Activated CD4-positive, CD25-positive, alpha-beta regulatory T cell treated with anti-CD3 and anti-CD28 coated beads, Interleukin-2, amount 50 U/mL, for 72 hours (primary cell): Measurements from ENCODE around the gene OLFML2A.

Experiments
- DNase-seq: peaks from one replicate; pipeline ENCODE4 v3.0.0; 2021

Gene OLFML2A

DNA sequence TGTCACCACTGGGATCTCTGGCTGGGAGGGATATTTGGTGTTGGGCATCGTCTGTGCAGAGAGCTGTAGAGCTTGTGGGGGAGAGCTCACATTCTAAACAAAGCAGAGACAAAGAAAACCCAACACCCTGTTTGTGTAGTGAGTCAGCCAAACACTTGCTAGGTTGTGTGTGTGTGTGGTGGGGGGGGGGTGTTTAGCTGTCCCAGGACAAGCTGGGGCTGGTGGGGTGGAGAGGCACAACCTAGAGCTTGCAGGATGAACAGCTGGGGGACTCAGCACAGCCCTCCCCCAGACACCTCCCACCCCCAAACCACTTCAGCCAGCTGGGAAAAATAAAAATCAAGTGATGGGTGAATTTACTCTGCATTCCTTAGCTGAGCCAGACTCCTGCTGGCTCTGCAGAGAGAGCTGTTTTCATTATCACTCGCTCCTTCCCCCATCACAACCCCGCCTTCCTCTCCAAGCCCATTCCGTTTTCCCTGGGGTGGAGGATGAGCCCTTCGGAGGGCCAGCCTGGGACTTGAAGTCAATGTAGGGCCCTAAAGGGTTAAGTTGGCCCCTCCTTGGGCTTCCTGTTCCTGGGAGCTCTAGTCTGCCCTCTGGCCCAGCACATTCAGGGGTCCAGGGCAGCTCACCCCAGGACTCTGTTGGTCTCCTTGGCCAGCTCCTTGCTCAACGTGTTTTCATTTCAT is 2.6 kb downstream of the OLFML2A start:
- no peak for DNase-seq

DNA sequence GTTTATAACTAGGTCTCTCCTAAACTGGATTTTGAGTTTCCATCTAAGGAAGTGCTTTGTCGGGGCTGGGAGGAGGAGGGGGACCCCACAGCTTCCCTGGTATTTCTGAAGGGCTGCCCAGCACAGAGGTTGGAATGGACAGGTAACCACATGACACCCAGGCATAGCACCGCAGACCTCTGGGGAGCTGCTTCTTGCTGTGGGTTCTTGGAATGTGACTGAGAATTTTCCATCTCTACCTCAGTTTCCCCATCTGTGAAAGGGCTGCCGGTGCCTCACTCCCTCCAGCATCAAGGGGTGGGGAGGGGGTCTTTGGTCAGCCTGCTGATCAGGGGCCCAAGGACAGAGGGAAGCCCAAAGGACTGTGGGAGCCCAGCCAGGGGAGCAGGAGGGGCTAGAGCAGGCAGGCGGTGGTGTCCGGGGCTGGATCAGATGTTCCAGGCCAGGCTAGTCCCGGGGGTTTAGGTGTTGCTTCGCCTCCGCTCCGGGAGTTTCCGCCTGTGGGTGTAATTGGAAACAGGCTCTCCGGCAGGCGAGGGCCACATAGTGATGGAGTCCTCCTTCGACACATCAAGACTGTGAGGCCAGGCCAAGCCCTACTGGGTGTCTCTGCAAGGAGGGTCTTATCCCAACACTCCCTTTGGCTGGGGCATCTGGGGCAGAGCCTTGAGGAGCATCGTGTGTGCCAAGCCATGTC is 3.3 kb downstream of the OLFML2A start:
- no peak for DNase-seq

DNA sequence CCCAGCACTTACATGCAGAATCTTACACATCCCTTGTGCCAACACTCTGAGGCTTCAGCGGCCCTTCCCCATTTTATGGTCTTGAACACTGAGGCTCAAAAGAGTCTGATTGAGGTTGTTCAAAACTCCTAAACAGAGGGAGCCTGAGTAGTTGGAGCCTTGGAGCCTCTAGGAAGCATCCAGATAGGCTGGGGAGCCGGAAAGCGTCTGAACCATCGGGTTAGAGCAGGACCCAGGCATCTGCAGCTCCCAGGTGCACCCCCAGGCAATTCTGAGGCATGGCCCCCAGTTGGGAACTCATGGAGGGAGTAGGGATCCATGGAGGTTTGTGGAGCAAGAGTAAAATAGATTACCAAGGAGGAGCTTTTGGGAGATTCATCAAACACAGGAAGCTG is 3.8 kb downstream of the OLFML2A start:
- no peak for DNase-seq

DNA sequence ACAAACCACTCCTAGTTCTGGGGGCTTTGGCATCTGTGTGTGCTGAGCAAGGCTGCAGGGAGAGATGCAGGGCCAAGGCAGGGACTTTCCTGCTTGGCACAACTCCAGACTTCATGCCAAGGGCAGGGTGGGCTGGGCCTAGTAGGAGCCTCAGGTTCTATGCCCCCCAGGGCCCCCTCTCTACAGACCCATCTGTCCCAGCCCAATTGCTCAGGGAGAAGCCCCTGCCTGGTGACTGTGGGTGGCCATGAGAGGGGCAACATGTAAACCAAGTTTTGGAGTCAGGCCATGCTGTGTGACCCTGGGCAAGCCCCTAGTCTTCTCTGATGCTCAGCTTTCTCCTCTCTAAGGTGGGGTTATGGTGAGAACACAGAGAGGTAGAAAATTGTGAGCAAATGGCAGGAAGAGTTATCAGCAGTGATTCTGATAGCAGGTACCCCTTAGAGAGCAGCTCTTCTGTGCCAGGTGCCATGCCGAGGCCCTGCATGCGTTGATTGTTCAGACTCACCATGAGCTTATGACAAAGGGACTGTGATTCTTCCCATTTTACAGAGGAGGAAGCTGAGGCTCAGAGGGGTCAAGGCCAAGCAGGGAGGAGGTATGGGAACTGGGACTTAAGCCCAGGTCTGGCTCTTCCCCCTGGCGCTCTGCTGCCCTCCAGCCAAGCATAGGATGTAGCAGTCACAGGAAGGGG is 5.2 kb downstream of the OLFML2A start:
- no peak for DNase-seq

DNA sequence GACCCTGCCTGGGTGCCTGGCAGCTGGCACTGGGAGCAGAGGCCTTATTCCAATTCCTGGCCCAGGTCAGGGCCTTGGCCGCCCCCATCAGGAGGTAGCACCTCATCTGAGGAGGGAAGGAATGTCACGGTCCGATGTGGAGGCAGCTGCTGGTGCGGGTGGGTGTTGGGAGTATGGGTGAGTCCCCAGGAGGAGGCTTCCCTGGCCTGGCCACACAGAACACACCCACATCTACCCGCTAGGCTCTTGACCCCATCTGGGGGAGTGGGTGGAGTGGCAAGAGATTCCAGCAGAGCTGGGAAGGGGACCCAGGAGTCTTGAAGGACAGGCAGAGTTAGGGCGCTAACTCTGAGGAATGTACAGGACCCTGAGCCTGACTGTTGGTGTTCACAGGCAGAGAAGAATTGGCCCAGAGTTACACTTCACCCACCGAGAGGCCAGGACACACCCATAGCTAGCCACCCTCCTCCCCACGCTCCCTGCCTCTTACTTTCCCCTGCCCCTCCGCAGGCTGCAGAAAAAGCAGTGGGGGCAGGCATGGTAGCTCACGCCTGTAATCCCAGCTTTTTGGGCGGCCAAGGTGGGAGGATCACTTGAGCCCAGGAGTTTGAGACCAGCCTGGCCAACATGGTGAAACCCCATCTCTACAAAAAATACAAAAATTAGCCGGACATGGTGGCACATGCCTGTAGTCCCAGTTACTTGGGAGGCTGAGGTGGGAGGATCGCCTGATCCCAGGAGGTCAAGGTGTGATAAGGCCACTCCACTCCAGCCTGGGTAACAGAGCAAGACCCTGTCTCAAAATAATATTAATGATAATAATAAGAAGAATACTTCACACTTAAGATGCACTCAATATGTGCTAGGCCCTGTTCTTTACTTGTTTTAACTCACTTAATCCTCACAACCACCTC is 6.0 kb downstream of the OLFML2A start:
- DNase-seq = no peak

DNA sequence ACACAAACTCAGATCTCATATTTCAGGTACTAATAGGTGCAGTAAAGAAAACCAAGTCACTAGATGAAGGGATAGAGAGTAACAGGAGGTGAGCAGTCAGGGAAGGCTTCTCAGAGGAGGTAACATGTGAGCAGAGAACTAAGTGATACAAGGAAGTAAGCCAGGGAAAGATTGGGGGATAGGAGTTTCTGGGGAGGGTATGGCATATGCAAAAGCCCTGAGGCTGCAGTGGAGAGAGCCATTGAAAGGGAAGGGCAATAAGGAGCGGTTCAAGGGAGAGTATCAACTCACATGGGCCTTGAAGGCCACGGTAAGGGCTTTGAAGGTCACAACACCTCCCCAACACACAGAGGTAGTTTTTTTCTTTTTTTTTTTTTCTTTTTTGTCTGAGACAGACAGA is 6.9 kb downstream of the OLFML2A start:
- DNase-seq = no peak

DNA sequence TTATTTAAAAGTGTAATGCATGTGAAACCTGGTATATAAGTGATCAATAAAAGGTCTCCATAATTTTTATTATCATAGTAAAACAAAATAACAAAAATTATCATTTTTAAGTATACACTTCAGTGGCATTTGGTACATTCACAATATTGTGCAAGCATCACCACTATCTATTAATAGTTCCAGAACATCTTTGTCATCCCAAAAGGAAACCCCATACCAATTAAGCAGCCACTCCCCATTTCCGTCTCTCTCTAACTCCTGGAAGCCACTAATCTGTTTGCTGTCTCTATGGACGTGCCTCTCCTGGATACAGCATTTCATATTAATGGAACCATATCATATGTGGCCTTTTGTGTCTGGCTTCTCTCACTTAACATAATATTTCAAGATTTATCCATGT is 7.6 kb downstream of the OLFML2A start:
- DNase-seq = no peak

DNA sequence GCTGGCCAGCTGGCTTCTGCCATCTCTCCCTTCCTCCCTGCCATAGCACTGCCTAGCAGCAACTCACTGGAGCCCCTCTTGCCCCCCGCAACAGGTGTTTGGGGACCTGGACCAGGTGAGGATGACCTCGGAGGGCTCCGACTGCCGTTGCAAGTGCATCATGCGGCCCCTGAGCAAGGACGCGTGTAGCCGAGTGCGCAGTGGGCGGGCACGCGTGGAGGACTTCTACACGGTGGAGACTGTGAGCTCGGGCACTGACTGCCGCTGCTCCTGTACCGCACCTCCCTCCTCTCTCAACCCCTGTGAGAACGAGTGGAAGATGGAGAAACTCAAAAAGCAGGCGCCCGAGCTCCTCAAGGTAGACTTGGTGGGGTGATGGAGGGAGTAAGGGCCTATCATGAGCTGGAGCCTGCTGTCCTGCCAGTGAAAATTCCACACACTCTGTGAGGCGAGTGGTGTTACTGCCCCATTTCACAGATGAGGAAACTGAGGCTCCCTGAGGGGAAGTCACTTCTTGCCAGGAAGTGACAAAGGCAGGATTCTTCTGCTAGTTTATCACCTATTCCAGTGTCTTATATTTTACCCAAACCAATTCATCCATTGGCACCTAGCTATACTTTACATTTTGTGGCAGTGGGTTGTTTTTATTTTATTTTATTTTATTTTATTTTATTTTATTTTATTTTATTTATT is 10.1 kb downstream of the OLFML2A start:
- peak; percentile 14 for DNase-seq

DNA sequence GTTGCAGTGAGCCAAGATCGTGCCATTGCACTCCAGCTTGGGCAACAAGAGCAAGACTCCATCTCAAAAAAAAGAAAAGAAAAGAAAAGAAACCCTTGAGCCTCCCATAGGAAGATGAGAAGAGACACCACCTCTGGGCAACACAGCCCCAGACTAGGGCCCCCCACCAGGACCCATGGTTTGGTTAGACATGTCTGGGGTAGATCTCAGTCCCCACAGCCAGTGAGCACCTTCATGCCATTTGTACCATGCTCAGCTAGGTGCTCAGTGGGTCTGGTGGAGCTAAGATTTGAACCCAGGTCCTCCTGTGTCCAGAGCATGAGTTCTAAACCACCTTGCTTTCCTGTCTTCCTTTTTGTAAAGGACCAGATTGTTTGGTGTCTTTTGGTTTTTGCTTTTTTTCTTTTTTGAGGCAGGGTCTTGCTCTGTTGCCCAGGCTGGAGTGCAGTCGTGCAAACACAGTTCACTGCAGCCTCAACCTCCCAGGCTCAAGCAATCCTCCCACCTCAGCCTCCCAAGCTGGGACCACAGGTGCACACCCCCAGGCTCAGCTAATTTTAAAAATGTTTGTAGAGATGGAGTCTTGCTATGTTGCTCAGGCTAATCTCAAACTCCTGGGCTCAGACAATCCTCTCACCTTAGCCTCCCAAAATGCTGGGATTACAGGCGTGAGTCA is 11.7 kb downstream of the OLFML2A start:
- DNase-seq = no peak

DNA sequence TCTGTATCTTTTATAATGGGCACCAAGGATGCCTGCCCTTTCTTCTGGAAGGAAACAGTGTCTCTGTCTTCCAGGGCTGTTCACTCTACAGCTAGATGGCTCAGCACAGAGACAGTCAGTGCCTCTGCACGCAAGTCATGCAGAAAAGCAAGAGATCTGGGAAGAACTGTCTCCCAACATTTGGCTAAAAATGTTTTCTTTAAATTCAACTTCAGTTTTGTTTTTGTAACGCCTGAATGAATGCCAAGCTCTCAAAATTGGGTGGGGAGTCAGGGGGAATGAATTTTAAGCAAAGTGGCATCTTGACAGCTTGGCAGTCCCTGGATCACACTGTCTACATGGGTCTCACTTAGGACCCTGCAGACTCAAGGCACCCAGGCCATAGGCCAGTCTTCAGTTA is 12.6 kb downstream of the OLFML2A start:
- DNase-seq = no peak

DNA sequence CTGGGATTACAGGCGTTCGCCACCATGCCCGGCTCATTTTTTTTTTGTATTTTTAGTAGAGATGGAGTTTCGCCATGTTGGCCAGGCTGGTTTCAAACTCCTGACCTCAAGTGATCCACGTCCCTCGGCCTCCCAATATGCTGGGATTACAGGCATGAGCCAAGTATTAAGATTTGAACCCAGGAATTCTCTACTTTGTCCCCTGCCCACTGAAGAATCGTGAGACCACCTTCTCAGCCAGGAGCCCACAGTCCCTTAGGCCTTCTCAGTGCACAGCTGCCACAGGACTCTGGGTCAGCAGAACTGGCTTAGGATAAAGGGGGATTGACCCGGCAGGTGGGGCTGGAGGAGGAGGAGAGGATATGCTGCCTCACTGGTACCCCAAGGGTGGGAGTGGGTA is 13.4 kb downstream of the OLFML2A start:
- DNase-seq = no peak

DNA sequence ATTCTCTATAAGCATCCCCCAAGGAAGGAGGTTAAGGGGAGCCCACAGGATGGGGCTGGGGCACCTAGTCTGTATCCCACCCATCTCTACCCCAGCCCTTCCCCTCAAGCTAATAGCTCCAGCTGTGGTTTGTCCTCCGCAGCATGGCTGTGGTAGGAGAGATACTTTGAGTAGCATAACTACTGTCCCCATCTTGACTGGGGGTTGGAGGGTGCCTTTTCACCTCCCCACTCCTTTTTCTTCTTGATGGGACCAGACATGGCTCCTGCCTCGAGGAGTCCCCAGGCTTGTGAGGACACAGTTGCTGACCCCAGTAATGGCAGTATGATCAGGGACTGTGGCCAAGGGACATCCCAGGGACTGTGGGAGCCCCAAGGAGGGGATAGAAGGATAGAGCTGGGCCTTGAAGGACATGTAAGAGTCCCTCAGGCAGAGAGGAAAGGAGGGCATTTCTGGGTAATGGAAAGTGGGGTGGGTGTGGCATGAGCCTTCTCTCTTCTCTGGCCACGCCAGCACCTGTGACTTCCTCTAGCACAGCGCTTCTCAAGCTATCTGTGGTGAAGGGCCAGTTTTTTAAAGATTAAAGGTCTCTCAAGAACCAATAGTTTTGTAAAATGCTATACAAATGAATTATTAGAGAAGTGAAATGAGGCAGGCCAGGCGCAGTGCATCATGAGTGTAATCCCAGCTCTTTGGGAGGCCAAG is 14.0 kb downstream of the OLFML2A start:
- no peak for DNase-seq

DNA sequence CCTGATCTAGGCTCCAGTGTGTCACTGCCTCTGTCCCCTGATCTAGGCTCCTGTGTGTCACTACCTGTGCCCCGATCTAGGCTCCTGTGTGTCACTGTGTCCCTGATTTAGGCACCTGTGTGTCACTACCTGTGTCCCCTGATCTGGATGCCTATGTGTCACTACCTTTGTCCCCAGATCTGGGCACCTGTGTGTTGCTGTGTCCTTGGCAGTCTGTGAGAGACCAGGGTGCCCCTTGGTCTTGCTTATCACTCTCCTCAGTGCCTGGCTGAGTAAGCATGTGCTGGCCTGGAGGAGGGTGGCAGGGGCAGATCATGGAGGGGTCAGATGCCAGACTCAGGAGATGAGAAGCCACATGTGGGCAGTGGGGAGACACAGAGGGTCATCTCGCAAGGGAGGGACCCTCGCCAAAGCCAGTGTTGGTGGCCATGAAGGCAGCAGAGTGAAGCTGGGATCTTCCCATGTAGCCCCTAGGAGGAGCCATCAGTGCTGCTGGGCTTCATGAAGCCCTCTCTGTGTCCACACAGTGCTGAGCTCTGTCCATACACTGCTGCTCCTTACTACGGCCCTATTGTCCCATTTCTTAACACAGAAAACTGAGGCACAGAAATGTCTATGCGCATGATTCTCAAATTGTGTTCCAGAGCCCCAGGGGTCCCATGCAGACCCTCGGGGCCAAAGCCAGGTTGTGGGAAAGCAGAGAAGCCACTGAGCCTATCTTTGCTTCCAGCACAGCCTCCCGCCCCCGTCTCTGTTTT is 15.5 kb downstream of the OLFML2A start:
- no peak for DNase-seq

DNA sequence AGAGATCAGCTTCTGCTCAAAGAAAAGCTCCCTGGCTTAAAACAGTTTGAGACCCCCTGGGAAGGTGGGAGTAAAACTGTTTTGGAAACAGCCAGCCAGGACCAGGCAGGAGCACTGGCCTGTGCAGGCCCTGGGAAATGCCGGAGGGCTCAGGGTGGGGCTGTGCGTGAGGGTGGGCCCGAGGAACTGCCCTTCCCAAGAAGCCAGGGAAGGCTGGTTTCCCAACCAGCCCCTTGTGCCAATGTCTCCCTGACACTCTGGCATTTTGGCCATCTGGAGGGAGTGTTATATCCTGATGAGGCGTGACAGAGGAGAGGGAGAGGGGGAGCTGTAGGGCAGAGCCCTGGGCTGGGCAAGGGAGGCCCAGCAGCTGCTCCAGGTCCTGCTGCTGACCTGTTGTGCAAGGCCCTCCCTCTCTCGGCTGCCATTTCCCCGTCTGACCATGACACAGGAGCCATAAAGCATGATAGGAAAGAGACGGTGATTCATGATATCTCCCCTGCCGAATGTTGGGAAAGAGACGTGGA is 16.1 kb downstream of the OLFML2A start:
- DNase-seq = no peak

DNA sequence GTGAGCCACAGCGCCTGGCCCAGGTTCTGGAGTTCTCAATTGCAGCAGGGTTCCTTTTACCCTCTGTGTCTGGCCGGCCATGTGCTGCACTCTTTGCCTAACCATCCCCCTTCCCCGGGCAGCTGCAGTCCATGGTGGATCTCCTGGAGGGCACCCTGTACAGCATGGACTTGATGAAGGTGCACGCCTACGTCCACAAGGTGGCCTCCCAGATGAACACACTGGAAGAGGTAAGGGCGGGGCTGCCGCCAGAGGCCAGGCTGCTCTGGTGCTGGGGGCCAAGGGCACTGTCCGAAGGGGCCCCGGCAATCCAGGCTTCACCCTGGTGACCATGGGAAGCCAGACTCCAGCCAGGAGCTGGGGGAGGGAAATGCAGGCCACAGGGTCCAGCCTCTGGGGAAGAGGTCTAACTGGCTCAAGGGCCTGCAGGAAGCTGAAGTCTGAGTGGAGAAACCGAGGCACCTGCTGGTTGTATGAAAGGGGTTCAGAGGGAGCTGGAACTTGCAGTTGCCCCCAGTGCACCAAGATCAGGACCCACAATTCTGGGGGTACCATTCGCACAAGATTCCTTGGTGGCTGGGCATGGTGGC is 18.1 kb downstream of the OLFML2A start:
- DNase-seq = no peak

DNA sequence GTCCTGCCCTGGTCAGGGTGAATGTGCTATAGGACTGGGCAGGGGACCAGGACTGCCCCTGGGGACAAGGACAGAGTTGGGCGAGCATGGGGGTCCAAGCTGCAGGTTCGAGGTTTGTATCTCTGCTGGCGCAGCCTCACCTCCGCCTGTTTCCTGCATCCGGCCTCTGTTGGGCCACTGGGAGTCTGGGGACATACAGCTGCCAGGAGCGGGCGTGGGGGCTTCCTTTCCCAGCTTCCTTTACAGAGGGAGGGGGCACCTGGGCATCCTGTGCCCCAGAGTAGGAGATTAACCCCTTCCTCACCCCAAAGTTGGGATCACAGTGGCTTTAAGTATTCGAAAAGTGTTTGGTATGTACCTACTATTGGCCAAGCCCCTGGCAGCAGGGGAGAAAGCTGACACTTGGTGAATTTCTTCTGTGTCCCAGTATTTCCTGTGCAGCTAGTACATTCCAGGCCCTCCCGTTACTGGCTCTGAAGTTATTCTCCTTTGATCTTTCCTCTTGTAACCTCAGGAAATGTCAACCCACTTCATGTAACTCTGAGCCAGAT is 19.0 kb downstream of the OLFML2A start:
- DNase-seq = no peak

DNA sequence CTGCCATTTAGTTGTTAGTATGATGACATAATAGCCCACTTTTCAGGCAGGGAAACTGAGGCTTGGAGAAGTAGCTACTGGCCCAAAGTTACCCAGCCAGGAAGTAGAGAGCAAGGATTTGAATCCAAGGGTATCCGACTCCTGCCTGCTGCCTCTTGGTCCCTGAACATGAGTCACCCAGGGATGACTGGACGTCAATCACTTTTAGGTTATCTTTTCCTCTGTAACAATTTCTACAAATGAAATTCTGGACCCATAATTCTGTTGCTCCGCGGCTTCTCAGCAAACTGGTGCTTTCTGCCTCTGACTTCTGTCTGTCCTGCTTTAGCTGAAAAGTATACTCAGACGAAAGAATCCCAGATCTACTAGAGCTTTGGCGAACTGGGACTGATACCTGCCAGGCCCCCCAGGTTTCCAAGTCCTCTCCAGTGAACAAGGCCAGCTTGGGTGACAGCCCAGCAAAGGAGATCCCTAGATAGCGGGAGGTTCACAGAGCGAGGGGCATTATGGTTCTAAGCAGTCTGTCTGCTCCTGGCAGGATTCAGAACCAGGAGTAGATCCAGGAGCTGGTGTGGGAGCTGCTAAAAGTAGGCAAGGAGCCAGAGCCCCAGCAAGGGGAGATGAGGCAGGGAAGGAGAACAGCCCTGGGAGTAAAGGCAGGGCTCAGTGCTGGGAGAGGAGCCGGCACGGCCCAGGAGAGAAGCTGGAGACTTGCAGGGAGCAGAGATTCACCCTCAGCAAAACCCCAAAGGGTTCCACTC is 20.6 kb downstream of the OLFML2A start:
- no peak for DNase-seq

DNA sequence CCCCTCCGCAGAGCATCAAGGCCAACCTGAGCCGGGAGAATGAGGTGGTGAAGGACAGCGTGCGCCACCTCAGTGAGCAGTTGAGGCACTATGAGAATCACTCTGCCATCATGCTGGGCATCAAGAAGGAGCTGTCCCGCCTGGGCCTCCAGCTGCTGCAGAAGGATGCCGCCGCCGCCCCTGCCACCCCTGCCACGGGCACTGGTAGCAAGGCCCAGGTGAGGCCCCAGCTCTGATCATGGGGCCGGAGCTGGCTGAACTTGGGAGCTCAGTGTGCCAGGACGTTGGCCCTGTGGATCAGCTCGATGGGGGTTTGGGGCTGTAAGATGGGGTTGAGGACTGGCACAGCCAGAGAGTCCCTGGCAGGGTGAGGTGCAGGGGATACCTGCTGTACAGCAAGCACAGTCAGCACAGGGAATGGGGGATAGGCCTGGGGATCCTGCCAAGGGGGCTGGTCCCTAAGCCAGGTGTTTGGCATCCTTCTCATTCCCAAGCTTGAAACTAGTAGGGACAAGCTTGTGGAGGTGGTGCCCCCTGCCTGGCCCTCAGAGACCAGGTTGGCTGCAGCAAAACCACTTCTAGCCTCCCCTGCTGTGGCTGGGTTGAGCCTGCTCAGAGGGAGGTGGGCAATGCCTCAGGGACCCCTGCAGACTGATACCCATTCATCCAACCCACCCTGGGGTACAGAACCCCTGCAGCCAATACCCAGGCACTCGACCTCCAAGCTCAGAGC is 22.5 kb downstream of the OLFML2A start:
- DNase-seq = no peak
